ENCODE results near the gene OLFM2.

GRCh38 chr19:9947441-9947840, 11.1 kb upstream of the OLFM2 start:
- no peak for TF ChIP-seq POLR2A (IDR thresholded peaks at IDR 0.05)
- no peak for TF ChIP-seq CTCF (IDR thresholded peaks at IDR 0.05)
